ENCODE measurements around the gene MDM1. TPM values are rescaled to one million over a fixed set of nuclear protein-coding genes. Genes with fewer than 3 reads are reported as not detected.

The MDM1 gene
- total RNA-seq, 1 experiment from 2014 or later: 14.0 TPM

DNA sequence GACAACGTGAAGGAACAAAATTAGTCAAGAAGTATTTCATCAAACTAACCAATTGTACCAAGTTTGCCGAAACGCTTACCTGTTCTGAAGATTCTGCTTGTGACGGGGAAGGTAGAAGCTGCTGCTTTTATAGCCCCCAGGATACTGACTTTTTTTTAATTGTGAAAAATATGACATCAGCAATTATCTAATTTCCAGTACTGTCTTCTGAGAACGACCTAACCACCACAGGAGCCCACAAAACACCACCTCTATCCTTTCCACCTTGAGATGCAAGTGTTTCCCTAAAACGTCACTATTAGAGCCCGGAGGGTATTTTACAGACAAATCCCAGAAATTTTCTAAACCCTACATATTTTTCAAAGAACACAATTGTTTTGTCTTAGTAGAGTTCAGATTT lies 78.7 kb downstream of the MDM1 start, which contains the start of gene IL22:
Gene IL22 (minus strand): TSS at position 101 of the 400 bp plus-strand sequence. CDS start 156 bp downstream, outside the sequence.
- no peak for DNase-seq
- Histone ChIP-seq H3K9me3 (ENCODE audit: insufficient read depth, low read depth) (no peaks in the 10 kb centered on the region), H3K27me3 (ENCODE audit: insufficient read depth, low read depth) (no peaks in the 10 kb centered on the region), H3F3A (ENCODE audit: insufficient read depth, low read depth) (no peaks in the 10 kb centered on the region), H3K9me2 (ENCODE audit: insufficient read depth) (peaks cover 4% of the 10 kb centered on the region; the same call in 1 of the 2 replicates), H3K4me2 (no peak within 1 kb of the TSS), H3K36me3 (ENCODE audit: low read depth) (no peaks in the 10 kb centered on the region), H2AFZ (no peak within 1 kb of the TSS), H3K27ac (no peak within 1 kb of the TSS), H4K20me1 (ENCODE audit: insufficient read depth) (no peaks in the 10 kb centered on the region), H3K4me3 (no peak within 1 kb of the TSS), H3K4me1 (replicated peaks; ENCODE audit: insufficient read depth) (peaks cover 1% of the 10 kb centered on the region; the same call in 1 of the 2 replicates), H3K79me2 (ENCODE audit: low read depth) (no peaks in the 10 kb centered on the region)
- no peak for TF ChIP-seq EZH2 (IDR thresholded peaks at IDR 0.05; ENCODE audit: low read depth)
- TF ChIP-seq, protein P1, sequence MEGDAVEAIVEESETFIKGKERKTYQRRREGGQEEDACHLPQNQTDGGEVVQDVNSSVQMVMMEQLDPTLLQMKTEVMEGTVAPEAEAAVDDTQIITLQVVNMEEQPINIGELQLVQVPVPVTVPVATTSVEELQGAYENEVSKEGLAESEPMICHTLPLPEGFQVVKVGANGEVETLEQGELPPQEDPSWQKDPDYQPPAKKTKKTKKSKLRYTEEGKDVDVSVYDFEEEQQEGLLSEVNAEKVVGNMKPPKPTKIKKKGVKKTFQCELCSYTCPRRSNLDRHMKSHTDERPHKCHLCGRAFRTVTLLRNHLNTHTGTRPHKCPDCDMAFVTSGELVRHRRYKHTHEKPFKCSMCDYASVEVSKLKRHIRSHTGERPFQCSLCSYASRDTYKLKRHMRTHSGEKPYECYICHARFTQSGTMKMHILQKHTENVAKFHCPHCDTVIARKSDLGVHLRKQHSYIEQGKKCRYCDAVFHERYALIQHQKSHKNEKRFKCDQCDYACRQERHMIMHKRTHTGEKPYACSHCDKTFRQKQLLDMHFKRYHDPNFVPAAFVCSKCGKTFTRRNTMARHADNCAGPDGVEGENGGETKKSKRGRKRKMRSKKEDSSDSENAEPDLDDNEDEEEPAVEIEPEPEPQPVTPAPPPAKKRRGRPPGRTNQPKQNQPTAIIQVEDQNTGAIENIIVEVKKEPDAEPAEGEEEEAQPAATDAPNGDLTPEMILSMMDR (conservative IDR thresholded peaks at IDR 0.05): no peak
- no TSS peak for BruUV-seq (replicated peaks)
- ChIA-PET CTCF (no interaction called here), POLR2A (ENCODE audit: unreplicated experiment) (no interaction called here)
- intact Hi-C loops (cut with micrococcal nuclease; ENCODE audit: unreplicated experiment): no loop called here

DNA sequence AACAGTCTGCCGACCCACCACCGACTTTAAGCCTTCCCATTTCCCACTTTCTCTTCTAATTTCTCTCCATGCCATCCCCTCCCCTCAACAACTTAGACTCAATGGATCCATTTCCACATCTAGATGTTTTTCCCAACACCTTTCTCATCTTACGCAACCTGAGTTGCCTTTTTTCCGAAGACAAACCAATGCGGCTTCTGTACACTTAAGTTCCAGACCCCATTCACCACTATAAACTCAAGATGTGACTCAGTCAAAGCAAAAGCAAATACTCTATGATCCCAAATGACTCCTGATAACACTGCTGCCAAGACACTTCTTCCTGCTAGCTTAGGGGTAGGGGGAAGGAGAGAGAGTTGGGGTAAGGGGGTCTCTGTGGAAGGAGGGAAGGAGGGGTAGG lies 80.1 kb downstream of the MDM1 start:
- POLR2A ChIA-PET (ENCODE audit: unreplicated experiment): no interaction called here
- no peak for TF ChIP-seq EZH2 (IDR thresholded peaks at IDR 0.05; ENCODE audit: low read depth)
- TF ChIP-seq, protein P1 (conservative IDR thresholded peaks at IDR 0.05): no peak
- no peak for DNase-seq
- Histone ChIP-seq H3K4me1 (replicated peaks; ENCODE audit: insufficient read depth) (no peaks in the 10 kb centered on the region), H3K9me2 (ENCODE audit: insufficient read depth) (peaks cover 4% of the 10 kb centered on the region; the same call in 1 of the 2 replicates), H2AFZ (no peak overlapping the region), H3K79me2 (ENCODE audit: low read depth) (no peaks in the 10 kb centered on the region), H3K4me3 (no peak overlapping the region), H3F3A (ENCODE audit: insufficient read depth, low read depth) (no peaks in the 10 kb centered on the region), H4K20me1 (ENCODE audit: insufficient read depth) (no peaks in the 10 kb centered on the region), H3K4me2 (no peak overlapping the region), H3K9me3 (ENCODE audit: insufficient read depth, low read depth) (no peaks in the 10 kb centered on the region), H3K27ac (no peak overlapping the region), H3K36me3 (ENCODE audit: low read depth) (no peaks in the 10 kb centered on the region), H3K27me3 (ENCODE audit: insufficient read depth, low read depth) (no peaks in the 10 kb centered on the region)
- no TSS peak for BruUV-seq (replicated peaks)
- CTCF ChIA-PET: no interaction called here
- intact Hi-C loops (cut with micrococcal nuclease; ENCODE audit: unreplicated experiment): no loop called here

DNA sequence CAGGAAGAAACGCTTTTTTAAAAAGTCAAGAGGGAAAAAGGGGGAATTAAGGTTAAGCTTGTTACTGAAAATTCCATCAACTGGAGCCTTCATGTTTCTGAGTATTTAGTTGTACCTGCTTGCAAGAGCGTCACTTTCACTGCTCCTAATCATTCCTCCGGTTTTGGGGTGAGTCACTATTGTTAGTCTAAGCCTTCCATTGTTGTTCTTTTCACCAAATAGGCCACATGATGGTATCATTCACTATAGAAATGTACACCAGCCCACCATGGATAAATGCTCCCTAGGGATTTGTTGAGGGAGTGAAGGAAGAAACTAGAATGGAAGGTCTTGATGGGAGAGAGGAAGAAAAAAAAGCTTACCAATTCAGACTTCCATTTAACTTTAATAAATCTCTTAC lies 81.7 kb downstream of the MDM1 start:
- H3K9me3 ChIP-seq (ENCODE audit: insufficient read depth, low read depth): no peaks in the 10 kb centered on the region
- ChIA-PET POLR2A (ENCODE audit: unreplicated experiment) (no interaction called here), CTCF (no interaction called here)
- no peaks in the 10 kb centered on the region for H3K36me3 ChIP-seq (ENCODE audit: low read depth)
- no peak overlapping the region for H3K27ac ChIP-seq
- no peak overlapping the region for H3K4me2 ChIP-seq
- no peaks in the 10 kb centered on the region for H3K4me1 ChIP-seq (replicated peaks; ENCODE audit: insufficient read depth)
- H3K79me2 ChIP-seq (ENCODE audit: low read depth): no peaks in the 10 kb centered on the region
- no peaks in the 10 kb centered on the region for H4K20me1 ChIP-seq (ENCODE audit: insufficient read depth)
- H3K27me3 ChIP-seq (ENCODE audit: insufficient read depth, low read depth): no peaks in the 10 kb centered on the region
- no peak for TF ChIP-seq EZH2 (IDR thresholded peaks at IDR 0.05; ENCODE audit: low read depth)
- TF ChIP-seq, protein P1 (conservative IDR thresholded peaks at IDR 0.05): no peak
- H3K4me3 ChIP-seq: no peak overlapping the region
- no peaks in the 10 kb centered on the region for H3F3A ChIP-seq (ENCODE audit: insufficient read depth, low read depth)
- no peak overlapping the region for H2AFZ ChIP-seq
- DNase-seq: no peak
- no TSS peak for BruUV-seq (replicated peaks)
- H3K9me2 ChIP-seq (ENCODE audit: insufficient read depth): peaks cover 4% of the 10 kb centered on the region; the same call in 1 of the 2 replicates
- intact Hi-C loops (cut with micrococcal nuclease; ENCODE audit: unreplicated experiment): no loop called here
